Endothelial cell of umbilical vein (primary cell): ENCODE data around the gene DYRK1B. TPM values are rescaled to one million over a fixed set of nuclear protein-coding genes. Genes with fewer than 3 reads are reported as not detected.

Source experiments
- BruUV-seq: library from RNA; stranded (reverse); fragments of 400-500 nt; replicated peaks from 2 replicates; lab custom pipeline; 2021; lab: Mats Ljungman, UMichigan
- CTCF ChIA-PET: fragments of 300-600, 350-600 bp; sonication (Branson Sonifier 250); formaldehyde crosslinking; loops from one replicate; lab custom pipeline; 2021; ENCODE audit warnings: antibody characterized with exemption, inconsistent platforms; lab: Charles Lee
- POLR2A ChIA-PET: fragments of 300-600, 350-600 bp; sonication (Branson Sonifier 250); formaldehyde crosslinking; loops from one replicate; lab custom pipeline; 2021; ENCODE audit warnings: antibody characterized with exemption, inconsistent platforms; lab: Charles Lee
- DNase-seq: peaks from one replicate; pipeline ENCODE4 v3.0.0-alpha.2; 2011; ENCODE audit warnings: low read depth, low spot score
- FAIRE-seq: peaks from 2 replicates; lab custom pipeline; 2011; peaks lifted over from hg19 to GRCh38; lab: Jason Lieb, UNC
- H2AFZ ChIP-seq: 2 replicates; pipeline ENCODE4 v1.6.0; 2012; ENCODE audit warnings: low read depth, low read length, control low read depth, inconsistent platforms
- H3K27ac ChIP-seq: 2 replicates; pipeline ENCODE4 v1.5.1; 2011; ENCODE audit warnings: low read depth, mild to moderate bottlenecking, control low read depth, low read length, moderate library complexity; ENCODE audit not compliant: insufficient read depth
- H3K27me3 ChIP-seq, 2 experiments: 2 replicates each; pipeline versions ENCODE4 v1.6.0 to v1.6.1; 2011; ENCODE audit warnings: low read length in 2 of 2, mixed read lengths in 1 of 2; ENCODE audit not compliant: control insufficient read depth in 2 of 2, insufficient read depth in 2 of 2
- H3K36me3 ChIP-seq, 2 experiments: 2 replicates in 1 of 2; 3 replicates in 1 of 2; pipeline ENCODE4 v1.5.1; 2011; ENCODE audit warnings: low read length in 2 of 2, mild to moderate bottlenecking in 1 of 2, moderate library complexity in 1 of 2; ENCODE audit not compliant: control insufficient read depth in 2 of 2, insufficient read depth in 2 of 2; ENCODE audit errors: extremely low read depth in 1 of 2
- H3K4me1 ChIP-seq: 3 replicates; pipeline ENCODE4 v1.5.1; 2011; ENCODE audit warnings: mild to moderate bottlenecking, low read length; ENCODE audit not compliant: control insufficient read depth, insufficient read depth; ENCODE audit errors: extremely low read depth
- H3K4me2 ChIP-seq: 2 replicates; pipeline ENCODE4 v1.6.1; 2011; ENCODE audit warnings: low read length, control low read depth, mixed read lengths; ENCODE audit not compliant: insufficient read depth
- H3K4me3 ChIP-seq, 3 experiments: fragments of 200-600 bp in 1 of 3; sonication (generic), shearing (Covaris generic) in 1 of 3; replicated peaks in 1 of 3; 2 replicates each; pipeline ENCODE4 v1.5.1; 2011 to 2016; ENCODE audit warnings: control low read depth in 3 of 3, low read length in 3 of 3, mild to moderate bottlenecking in 2 of 3, inconsistent platforms in 1 of 3, low read depth in 1 of 3, moderate library complexity in 1 of 3; ENCODE audit not compliant: insufficient read depth in 1 of 3
- H3K79me2 ChIP-seq: 2 replicates; pipeline ENCODE4 v1.6.0; 2012; ENCODE audit warnings: low read length, inconsistent platforms; ENCODE audit not compliant: control insufficient read depth, insufficient read depth
- H3K9ac ChIP-seq: replicated peaks from 2 replicates; pipeline ENCODE3; 2011; ENCODE audit warnings: low read length, control low read depth; ENCODE audit not compliant: insufficient read depth; ENCODE audit errors: extremely low read depth
- H3K9me1 ChIP-seq: replicated peaks from 3 replicates; pipeline ENCODE4 v1.6.0; 2011; ENCODE audit warnings: mild to moderate bottlenecking, low read length; ENCODE audit not compliant: control insufficient read depth, insufficient read depth; ENCODE audit errors: extremely low read depth
- H3K9me3 ChIP-seq: replicated peaks from 2 replicates; pipeline ENCODE4 v1.5.1; 2012; ENCODE audit warnings: low read length, inconsistent platforms; ENCODE audit not compliant: control insufficient read depth, insufficient read depth
- H4K20me1 ChIP-seq: replicated peaks from 2 replicates; pipeline ENCODE3; 2011; ENCODE audit warnings: mild to moderate bottlenecking, low read length; ENCODE audit not compliant: control insufficient read depth, insufficient read depth; ENCODE audit errors: extremely low read depth
- CTCF ChIP-seq, 2 donors: IDR thresholded peaks; 1 replicate in 1 of 2; 2 replicates in 1 of 2; pipeline ENCODE4 v1.5.1; 2011; ENCODE audit warnings: low read length in 2 of 2, mild to moderate bottlenecking in 2 of 2, moderate library complexity in 2 of 2, control low read depth in 1 of 2, inconsistent platforms in 1 of 2, low read depth in 1 of 2; ENCODE audit not compliant: insufficient read depth in 1 of 2; ENCODE audit errors: extremely low read depth in 1 of 2
- EZH2 ChIP-seq: IDR thresholded peaks from 2 replicates; pipeline ENCODE4 v1.6.1; 2012; ENCODE audit warnings: borderline replicate concordance, low read depth, mild to moderate bottlenecking, moderate library complexity, low read length, inconsistent platforms; ENCODE audit not compliant: severe bottlenecking
- FOS ChIP-seq: IDR thresholded peaks from 2 replicates; pipeline ENCODE4 v1.6.1; 2011; ENCODE audit warnings: mild to moderate bottlenecking, low read length, moderate library complexity, borderline replicate concordance; ENCODE audit not compliant: insufficient read depth
- GATA2 ChIP-seq: IDR thresholded peaks from 2 replicates; pipeline ENCODE4 v1.7.0; 2011; ENCODE audit warnings: low read depth, mild to moderate bottlenecking, moderate library complexity, mixed read lengths, low read length; ENCODE audit not compliant: insufficient read length, insufficient read depth
- JUN ChIP-seq: IDR thresholded peaks from 2 replicates; pipeline ENCODE4 v1.6.1; 2011; ENCODE audit warnings: borderline replicate concordance, low read depth; ENCODE audit not compliant: insufficient read length, insufficient read depth
- MYC ChIP-seq: IDR thresholded peaks from one replicate; pipeline ENCODE4 v1.6.1; 2011; ENCODE audit warnings: mild to moderate bottlenecking, low read depth, low read length
- POLR2A ChIP-seq: IDR thresholded peaks from 2 replicates; pipeline ENCODE4 v1.6.1; 2012; ENCODE audit warnings: low read depth, mild to moderate bottlenecking, control low read depth, low read length
- POLR2AphosphoS5 ChIP-seq: IDR thresholded peaks from 2 replicates; pipeline ENCODE4 v1.6.1; 2012; ENCODE audit warnings: low read depth, mild to moderate bottlenecking, control low read depth, low read length, moderate library complexity; ENCODE audit not compliant: insufficient read depth
- dilution Hi-C: fragments of 300-500 bp; cut with MboI; formaldehyde crosslinking; loops from one replicate; pipeline ENCODE4 v1.15.0; 2019; ENCODE audit warnings: low sequenced_read_pairs; ENCODE audit not compliant: extremely low pct_ligation_motif_present
- intact Hi-C: fragments of 100-400 bp; cut with micrococcal nuclease; formaldehyde crosslinking; loops from one replicate; pipeline ENCODE4 v1.10.0; 2022
- polyA plus RNA-seq, 4 experiments: library from polyadenylated mRNA; depleted of rRNA in 3 of 4; stranded (reverse) in 3 of 4; unstranded in 1 of 4; fragments of >200 nt; gene quantifications; 2 replicates each; pipeline versions ENCODE4 v1.2.1 to v1.2.3, GENCODE V29; 2011 to 2012; ENCODE audit warnings: missing spikeins in 1 of 4
- total RNA-seq: library from RNA; stranded (reverse); gene quantifications from 2 replicates; pipeline ENCODE4 v1.2.3, GENCODE V29; 2021
- TF ChIP-seq, protein P1 (sequence below): IDR thresholded peaks from 2 replicates; pipeline ENCODE4 v1.6.1; 2011; ENCODE audit not compliant: insufficient read depth, insufficient read length

Gene DYRK1B
- total and polyA plus RNA-seq, 2 donors (not counting 3 experiments of a cell fraction or from before 2014, with no cell fraction given), result 17.7 to 30.8 TPM

- Histone ChIP-seq H3K4me3 (no peak overlapping the region), H3K27ac (no peak overlapping the region), H2AFZ (no peak overlapping the region), H3K9me3 (no peaks in the 10 kb centered on the region), H4K20me1 (no peaks in the 10 kb centered on the region), H3K4me1 (peaks cover 6% of the 10 kb centered on the region), H3K9me1 (no peaks in the 10 kb centered on the region), H3K79me2 (peaks cover 2% of the 10 kb centered on the region), H3K4me2 (no peak overlapping the region), H3K27me3 (no peaks in the 10 kb centered on the region), H3K36me3 (no peaks in the 10 kb centered on the region), H3K9ac (no peak overlapping the region)
- dilution Hi-C loops, result no loop called here
- CTCF ChIA-PET, result no interaction called here
- DNase-seq, result no peak
- POLR2A ChIA-PET, result no interaction called here
- no peak for FAIRE-seq
- TF ChIP-seq MYC (no peak), CTCF (IDR thresholded peaks at IDR 0.05; ENCODE audit: extremely low read depth in 1 of 2, insufficient read depth in 1 of 2, low read depth in 1 of 2, low read length in 2 of 2) (no peak), POLR2A (no peak), EZH2 (no peak), JUN (no peak), POLR2AphosphoS5 (no peak), FOS (no peak), GATA2 (no peak)
- TF ChIP-seq, protein P1, sequence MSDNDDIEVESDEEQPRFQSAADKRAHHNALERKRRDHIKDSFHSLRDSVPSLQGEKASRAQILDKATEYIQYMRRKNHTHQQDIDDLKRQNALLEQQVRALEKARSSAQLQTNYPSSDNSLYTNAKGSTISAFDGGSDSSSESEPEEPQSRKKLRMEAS, result no peak
- intact Hi-C loops, result no loop called here
- no TSS peak for BruUV-seq
These were observed 16.9 kb upstream of the DYRK1B start for GRCh38 chr19:39850892-39851291.
